HUES64 (cell line): ENCODE data around the gene WHRN.

Source experiments
- H3K27ac ChIP-seq: 2 replicates; pipeline ENCODE4 v1.7.0; 2013; ENCODE audit warnings: low read depth, low read length, inconsistent platforms
- H3K27me3 ChIP-seq: 2 replicates; pipeline ENCODE4 v1.6.1; 2013; ENCODE audit warnings: mild to moderate bottlenecking, low read length; ENCODE audit not compliant: insufficient read depth
- H3K36me3 ChIP-seq: 2 replicates; pipeline ENCODE4 v1.6.1; 2013; ENCODE audit warnings: mild to moderate bottlenecking, low read length; ENCODE audit not compliant: insufficient read depth
- H3K4me1 ChIP-seq: 2 replicates; pipeline ENCODE4 v1.6.1; 2013; ENCODE audit warnings: mild to moderate bottlenecking, low read length, moderate library complexity; ENCODE audit not compliant: insufficient read depth
- H3K4me3 ChIP-seq: 2 replicates; pipeline ENCODE4 v1.5.1; 2013; ENCODE audit warnings: mild to moderate bottlenecking, low read length, moderate library complexity
- H3K9ac ChIP-seq: 2 replicates; pipeline ENCODE4 v1.6.1; 2013; ENCODE audit warnings: mild to moderate bottlenecking, low read depth, low read length
- H3K9me3 ChIP-seq: 2 replicates; pipeline ENCODE4 v1.6.1; 2013; ENCODE audit warnings: low read depth, low read length; ENCODE audit not compliant: insufficient read depth
- WGBS: fragments of 150-250, 120-280 bp; methylation state at CpG from one replicate; pipeline ENCODE4 v1.1.7; 2013; ENCODE audit warnings: missing lambda C conversion rate; 5-methylcytosine and 5-hydroxymethylcytosine counted together

The WHRN gene

DNA sequence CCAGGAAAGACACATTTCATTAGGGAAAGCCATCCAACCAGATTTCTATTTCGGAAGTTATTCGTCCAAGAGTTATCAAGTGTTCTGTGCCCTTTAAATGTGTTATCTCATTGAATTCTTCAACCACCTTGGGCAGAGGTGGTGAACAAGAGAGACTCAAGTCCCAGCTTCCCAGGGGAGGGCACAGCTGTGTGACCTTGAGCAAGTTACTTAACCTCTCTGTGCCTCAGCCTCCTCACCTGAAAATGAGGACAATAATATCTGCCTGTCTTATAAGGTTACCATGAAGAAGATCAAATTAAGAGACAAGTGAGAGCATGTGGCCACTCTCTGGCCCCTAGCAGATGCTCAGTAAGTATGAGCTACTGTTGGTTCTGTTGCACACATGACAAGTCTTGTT lies 37.4 kb downstream of the WHRN start:
- Histone ChIP-seq H3K9ac (no peak overlapping the region), H3K4me1 (0 out of 2 replicates have a peak, but pooled peaks cover 5% of the 10 kb centered on the region), H3K27me3 (no peaks in the 10 kb centered on the region), H3K27ac (no peak overlapping the region), H3K9me3 (no peaks in the 10 kb centered on the region), H3K36me3 (no peaks in the 10 kb centered on the region), H3K4me3 (no peak overlapping the region)
- whole genome bisulfite sequencing: 94% methylated on average over 2 of the region's 2 CpGs

DNA sequence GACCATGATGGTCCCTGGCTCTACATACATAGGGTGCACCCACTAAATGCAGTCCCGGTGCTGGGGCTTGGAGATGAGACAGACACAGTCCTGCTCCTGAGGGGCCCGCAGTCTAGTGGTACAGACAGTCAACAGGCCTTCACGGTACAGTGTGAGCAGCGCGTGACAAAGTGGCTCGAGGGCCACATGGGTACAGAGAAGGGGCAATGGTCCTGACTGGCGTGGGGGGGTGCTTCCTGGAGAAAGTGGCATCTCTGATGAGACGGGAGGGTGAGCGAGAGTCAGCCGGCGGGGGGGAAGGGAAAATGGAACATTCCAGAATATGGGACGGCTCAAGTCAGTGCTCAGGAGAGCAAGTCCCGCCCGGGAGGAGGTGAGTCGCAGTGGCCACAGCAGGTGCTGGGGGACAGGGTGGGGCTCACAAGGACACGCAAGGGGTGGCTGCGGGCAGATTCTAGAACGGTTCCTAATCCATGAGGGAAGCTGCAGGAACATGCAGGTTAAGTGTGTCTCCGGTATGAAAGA lies 38.0 kb downstream of the WHRN start:
- WGBS: 92% methylated on average over 19 of the region's 19 CpGs
- H3K36me3 ChIP-seq: no peaks in the 10 kb centered on the region

DNA sequence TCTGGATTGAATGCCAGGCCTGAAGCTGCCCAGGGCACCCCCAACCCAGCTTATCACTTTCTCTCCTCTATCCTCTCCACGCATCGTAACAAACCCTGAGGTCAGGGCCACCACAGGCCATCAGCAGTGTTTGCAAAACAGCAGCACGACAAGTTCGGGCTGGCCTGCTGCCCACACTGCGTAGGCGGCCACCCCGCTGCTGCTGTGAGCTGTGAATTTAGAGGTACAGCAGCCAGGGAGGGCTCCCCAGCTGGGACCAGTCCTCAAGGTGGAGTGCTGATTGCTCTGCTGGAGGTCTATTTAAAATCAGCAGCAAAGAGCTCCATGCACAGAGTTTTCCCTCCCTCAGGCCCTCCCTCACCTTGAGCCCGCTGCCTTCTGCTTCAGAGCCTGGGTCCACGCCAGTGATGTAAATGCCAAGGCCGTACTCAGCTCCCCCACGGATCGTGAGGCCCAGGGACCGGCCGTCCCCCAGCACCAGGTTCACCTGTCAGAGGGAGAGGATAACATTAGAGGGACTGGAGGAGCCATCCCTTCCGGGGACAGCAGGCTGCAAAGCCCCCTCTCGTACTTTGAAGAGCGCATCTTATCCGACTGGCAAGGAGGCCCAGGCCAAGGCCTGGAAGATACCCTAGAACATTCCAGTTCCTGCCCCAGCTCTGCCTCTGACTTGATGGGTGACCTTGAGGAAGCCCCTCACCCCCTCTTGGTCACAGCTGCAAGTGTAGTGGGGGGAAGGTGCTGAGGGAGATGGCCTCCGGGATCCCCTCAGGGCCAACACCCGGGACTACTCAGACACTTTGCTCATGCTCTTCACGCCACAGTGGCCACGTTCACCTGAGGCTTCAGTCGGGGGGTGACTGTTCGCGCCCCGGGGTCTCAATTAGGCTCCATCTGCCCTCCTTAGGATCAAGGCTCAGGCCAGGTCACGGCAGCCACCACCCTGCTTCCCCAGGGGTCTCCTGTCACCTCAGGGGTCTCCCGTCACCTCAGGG lies 39.1 kb downstream of the WHRN start:
- no peaks in the 10 kb centered on the region for H3K27me3 ChIP-seq
- H3K27ac ChIP-seq: no peak overlapping the region
- no peak overlapping the region for H3K4me3 ChIP-seq
- no peaks in the 10 kb centered on the region for H3K36me3 ChIP-seq
- H3K4me1 ChIP-seq: peaks cover 5% of the 10 kb centered on the region; the same call in 1 of the 2 replicates
- 84% methylated on average over 28 of the region's 28 CpGs for WGBS
- no peaks in the 10 kb centered on the region for H3K9me3 ChIP-seq
- H3K9ac ChIP-seq: no peak overlapping the region

More for the DNA sequence above, 38.0 kb downstream of the WHRN start:
- Histone ChIP-seq H3K4me3 (no peak overlapping the region), H3K27ac (no peak overlapping the region), H3K4me1 (0 out of 2 replicates have a peak, but pooled peaks cover 5% of the 10 kb centered on the region), H3K9me3 (no peaks in the 10 kb centered on the region), H3K27me3 (no peaks in the 10 kb centered on the region), H3K9ac (no peak overlapping the region)

GRCh38 chr9:114465417-114465816 lies 39.9 kb downstream of the WHRN start:
- no peak overlapping the region for H3K4me3 ChIP-seq
- no peaks in the 10 kb centered on the region for H3K9me3 ChIP-seq
- H3K9ac ChIP-seq: no peak overlapping the region
- WGBS: 85% methylated on average over 4 of the region's 4 CpGs
- H3K4me1 ChIP-seq: peaks cover 5% of the 10 kb centered on the region
- H3K27ac ChIP-seq: no peak overlapping the region
- no peaks in the 10 kb centered on the region for H3K27me3 ChIP-seq
- H3K36me3 ChIP-seq: no peaks in the 10 kb centered on the region

DNA sequence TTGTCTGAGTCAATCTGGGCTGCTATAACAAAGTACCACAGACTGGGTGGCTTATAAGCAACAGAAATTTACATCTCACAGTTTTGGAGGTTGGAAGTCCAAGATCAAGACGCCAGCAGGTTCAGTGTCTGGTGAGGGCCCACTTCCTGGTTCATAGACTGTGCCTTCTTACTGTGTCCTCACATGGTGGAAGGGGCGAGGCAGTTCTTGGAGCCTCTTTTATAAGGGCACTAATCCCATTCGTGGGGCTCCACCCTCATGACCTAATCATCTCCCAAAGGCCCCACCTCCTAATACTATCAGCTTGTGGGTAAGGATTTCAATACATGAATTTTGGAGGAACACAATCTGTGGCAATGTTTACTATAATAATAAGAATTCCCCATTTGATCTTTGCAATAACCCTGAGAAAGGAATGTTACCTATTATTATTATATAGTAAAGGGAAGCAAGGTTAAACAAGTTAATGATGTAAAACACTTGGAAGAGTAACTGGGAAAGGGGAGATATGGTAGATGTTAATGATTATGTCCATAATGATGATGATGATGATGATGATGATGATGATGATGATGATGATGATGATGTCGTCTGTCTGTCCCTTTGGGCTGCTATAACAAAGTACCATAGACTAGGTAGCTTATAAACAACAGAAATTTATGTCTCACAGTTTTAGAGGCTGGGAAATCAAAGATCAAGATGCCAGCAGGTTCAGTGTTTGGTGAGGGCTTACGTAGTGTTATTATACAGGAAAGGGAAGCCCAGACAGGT lies 40.8 kb downstream of the WHRN start:
- Histone ChIP-seq H3K27me3 (no peaks in the 10 kb centered on the region), H3K4me1 (peaks cover 13% of the 10 kb centered on the region), H3K9ac (no peak overlapping the region), H3K4me3 (no peak overlapping the region), H3K36me3 (no peaks in the 10 kb centered on the region), H3K9me3 (no peaks in the 10 kb centered on the region), H3K27ac (no peak overlapping the region)
- WGBS: 90% methylated on average over 5 of the region's 5 CpGs

GRCh38 chr9:114462791-114463190 lies 42.5 kb downstream of the WHRN start:
- Histone ChIP-seq H3K4me1 (peaks cover 13% of the 10 kb centered on the region), H3K9ac (no peak overlapping the region), H3K27me3 (no peaks in the 10 kb centered on the region), H3K9me3 (no peaks in the 10 kb centered on the region), H3K4me3 (no peak overlapping the region), H3K36me3 (no peaks in the 10 kb centered on the region), H3K27ac (no peak overlapping the region)
- WGBS: 95% methylated on average over 5 of the region's 5 CpGs

- WGBS: 89% methylated on average over 4 of the region's 4 CpGs
- Histone ChIP-seq H3K36me3 (no peaks in the 10 kb centered on the region), H3K9me3 (no peaks in the 10 kb centered on the region), H3K4me1 (peaks cover 13% of the 10 kb centered on the region), H3K4me3 (no peak overlapping the region), H3K9ac (no peak overlapping the region), H3K27me3 (no peaks in the 10 kb centered on the region), H3K27ac (no peak overlapping the region)
These were observed 43.8 kb downstream of the WHRN start for GRCh38 chr9:114461468-114461867.

- Histone ChIP-seq H3K4me1 (peaks cover 9% of the 10 kb centered on the region), H3K36me3 (no peaks in the 10 kb centered on the region), H3K4me3 (no peak overlapping the region), H3K9me3 (no peaks in the 10 kb centered on the region), H3K27me3 (no peaks in the 10 kb centered on the region), H3K9ac (no peak overlapping the region), H3K27ac (no peak overlapping the region)
- WGBS: 61% methylated on average over 8 of the region's 8 CpGs
These were observed 44.6 kb downstream of the WHRN start for GRCh38 chr9:114460513-114461199.

GRCh38 chr9:114459464-114459863 lies 45.8 kb downstream of the WHRN start:
- H3K36me3 ChIP-seq: no peaks in the 10 kb centered on the region
- H3K4me1 ChIP-seq: peaks cover 8% of the 10 kb centered on the region
- H3K9ac ChIP-seq: no peak overlapping the region
- no peak overlapping the region for H3K27ac ChIP-seq
- no peaks in the 10 kb centered on the region for H3K9me3 ChIP-seq
- WGBS: 82% methylated on average over 4 of the region's 5 CpGs
- H3K4me3 ChIP-seq: no peak overlapping the region
- H3K27me3 ChIP-seq: no peaks in the 10 kb centered on the region

GRCh38 chr9:114456929-114457328 lies 48.3 kb downstream of the WHRN start:
- Histone ChIP-seq H3K36me3 (no peaks in the 10 kb centered on the region), H3K27ac (no peak overlapping the region), H3K9ac (no peak overlapping the region), H3K27me3 (no peaks in the 10 kb centered on the region), H3K4me3 (no peak overlapping the region), H3K9me3 (no peaks in the 10 kb centered on the region), H3K4me1 (peaks cover 8% of the 10 kb centered on the region)
- no CpG with 5 or more reads among the region's 1 CpG for WGBS
